H1 (cell line): Measurements from ENCODE around the gene DNER. TPM values are rescaled to one million over a fixed set of nuclear protein-coding genes. Genes with fewer than 3 reads are reported as not detected.
A peak's percentile ranks its signal among the peaks of the same experiment; 100 is the strongest.

Experiments used
- CTCF ChIA-PET: fragments of 300-600 bp; sonication (Branson Sonifier 250); formaldehyde crosslinking; loops from one replicate; lab custom pipeline; 2021; ENCODE audit not compliant: partially characterized antibody; lab: Charles Lee
- POLR2A ChIA-PET: fragments of 300-600 bp; sonication (Branson Sonifier 250); formaldehyde crosslinking; loops from one replicate; lab custom pipeline; 2021; ENCODE audit warnings: inconsistent platforms; ENCODE audit not compliant: partially characterized antibody; lab: Charles Lee
- DNase-seq, 2 experiments: peaks; one replicate each; pipeline versions ENCODE4 v3.0.0 to v3.0.0-alpha.2; 2010 to 2022; ENCODE audit warnings: low spot score in 2 of 2, low read depth in 1 of 2, mixed read lengths in 1 of 2
- FAIRE-seq: peaks from 2 replicates; lab custom pipeline; 2011; peaks lifted over from hg19 to GRCh38; lab: Jason Lieb, UNC
- H2AFZ ChIP-seq: 2 replicates; pipeline ENCODE4 v1.8.1; 2012; ENCODE audit warnings: low read length, inconsistent platforms
- H2AK5ac ChIP-seq: 2 replicates; pipeline ENCODE4 v1.6.1; 2013; ENCODE audit warnings: low read depth, low read length
- H2BK120ac ChIP-seq: replicated peaks from 2 replicates; pipeline ENCODE3; 2013; ENCODE audit warnings: low read depth, low read length, inconsistent platforms
- H2BK12ac ChIP-seq: 2 replicates; pipeline ENCODE4 v1.6.1; 2013; ENCODE audit warnings: low read depth, low read length
- H2BK15ac ChIP-seq: 2 replicates; pipeline ENCODE4 v1.6.1; 2013; ENCODE audit warnings: low read length
- H2BK20ac ChIP-seq: 2 replicates; pipeline ENCODE4 v1.6.1; 2013; ENCODE audit warnings: low read length
- H2BK5ac ChIP-seq: 2 replicates; pipeline ENCODE4 v1.6.1; 2013; ENCODE audit warnings: low read depth, low read length
- H3K14ac ChIP-seq: 2 replicates; pipeline ENCODE4 v1.6.1; 2013; ENCODE audit warnings: inconsistent platforms; ENCODE audit not compliant: insufficient read length
- H3K18ac ChIP-seq: 2 replicates; pipeline ENCODE4 v1.6.1; 2013; ENCODE audit warnings: low read length; ENCODE audit errors: extremely low read depth
- H3K23ac ChIP-seq: 2 replicates; pipeline ENCODE4 v1.6.1; 2013; ENCODE audit warnings: inconsistent platforms; ENCODE audit not compliant: insufficient read length
- H3K23me2 ChIP-seq: 2 replicates; pipeline ENCODE4 v1.6.1; 2013; ENCODE audit warnings: low read depth, low read length
- H3K27ac ChIP-seq: 2 replicates; pipeline ENCODE4 v1.6.1; 2011; ENCODE audit warnings: low read depth, low read length, inconsistent platforms
- H3K27me3 ChIP-seq, 4 experiments: replicated peaks in 1 of 4; 1 replicate in 1 of 4; 2 replicates in 3 of 4; pipeline versions ENCODE4 v1.6.1 to v1.8.1; 2011 to 2013; ENCODE audit warnings: low read length in 3 of 4, mild to moderate bottlenecking in 3 of 4, inconsistent platforms in 2 of 4, mixed read lengths in 2 of 4, moderate library complexity in 1 of 4; ENCODE audit not compliant: control insufficient read depth in 3 of 4, insufficient read depth in 3 of 4; ENCODE audit errors: extremely low read depth in 1 of 4
- H3K36me3 ChIP-seq, 4 experiments: 2 replicates each; pipeline versions ENCODE4 v1.6.1 to v1.8.1; 2011 to 2013; ENCODE audit warnings: mild to moderate bottlenecking in 4 of 4, low read length in 3 of 4, moderate library complexity in 2 of 4, control low read depth in 1 of 4, inconsistent platforms in 1 of 4; ENCODE audit not compliant: insufficient read depth in 4 of 4, control insufficient read depth in 2 of 4
- H3K4ac ChIP-seq: replicated peaks from 2 replicates; pipeline ENCODE3; 2013; ENCODE audit warnings: low read length, low read depth, mixed read lengths, inconsistent platforms; ENCODE audit not compliant: insufficient read length
- H3K4me1 ChIP-seq, 4 experiments: replicated peaks in 1 of 4; 1 replicate in 1 of 4; 2 replicates in 3 of 4; pipeline versions ENCODE4 v1.6.1 to v1.8.1; 2011 to 2013; ENCODE audit warnings: low read length in 3 of 4, inconsistent platforms in 2 of 4, mixed read lengths in 1 of 4; ENCODE audit not compliant: insufficient read depth in 4 of 4, control insufficient read depth in 3 of 4
- H3K4me2 ChIP-seq, 2 experiments: 2 replicates each; pipeline versions ENCODE4 v1.6.1 to v1.8.1; 2011 to 2013; ENCODE audit warnings: low read depth in 2 of 2, low read length in 2 of 2, control low read depth in 1 of 2, inconsistent platforms in 1 of 2, mild to moderate bottlenecking in 1 of 2; ENCODE audit not compliant: insufficient read depth in 1 of 2
- H3K4me3 ChIP-seq, 4 experiments: fragments of 200-600, 300-600 bp in 1 of 4; sonication (generic), shearing (Covaris generic), sonication (Bioruptor Twin) in 1 of 4; 2 replicates each; pipeline versions ENCODE4 v1.5.1 to v1.8.1; 2011 to 2016; ENCODE audit warnings: low read length in 4 of 4, low read depth in 3 of 4, control low read depth in 2 of 4, inconsistent platforms in 2 of 4, mild to moderate bottlenecking in 2 of 4, mixed read lengths in 1 of 4, moderate library complexity in 1 of 4; ENCODE audit not compliant: insufficient read depth in 2 of 4; ENCODE audit errors: extremely low read depth in 1 of 4
- H3K56ac ChIP-seq: replicated peaks from 2 replicates; pipeline ENCODE3; 2013; ENCODE audit warnings: low read depth, mild to moderate bottlenecking, mixed read lengths, low read length, inconsistent platforms; ENCODE audit not compliant: insufficient read length
- H3K79me1 ChIP-seq: 2 replicates; pipeline ENCODE4 v1.6.1; 2013; ENCODE audit warnings: low read depth, low read length, control low read depth
- H3K79me2 ChIP-seq, 2 experiments: 2 replicates each; pipeline versions ENCODE4 v1.6.1 to v1.8.1; 2012 to 2013; ENCODE audit warnings: low read length in 2 of 2, mild to moderate bottlenecking in 2 of 2, inconsistent platforms in 1 of 2; ENCODE audit not compliant: insufficient read depth in 2 of 2, control insufficient read depth in 1 of 2
- H3K9ac ChIP-seq, 4 experiments: replicated peaks in 1 of 4; 1 replicate in 1 of 4; 2 replicates in 3 of 4; pipeline versions ENCODE4 v1.6.1 to v1.8.1; 2011 to 2013; ENCODE audit warnings: low read depth in 3 of 4, low read length in 3 of 4, control low read depth in 2 of 4, mild to moderate bottlenecking in 2 of 4, moderate library complexity in 2 of 4, inconsistent platforms in 1 of 4; ENCODE audit errors: extremely low read depth in 1 of 4
- H3K9me3 ChIP-seq, 2 experiments: 2 replicates each; pipeline versions ENCODE4 v1.6.1 to v1.8.1; 2012 to 2013; ENCODE audit warnings: mild to moderate bottlenecking in 2 of 2, moderate library complexity in 2 of 2, control low read depth in 1 of 2, inconsistent platforms in 1 of 2, low read depth in 1 of 2, low read length in 1 of 2, mixed read lengths in 1 of 2; ENCODE audit not compliant: insufficient read depth in 2 of 2
- H4K20me1 ChIP-seq, 2 experiments: replicated peaks in 1 of 2; 2 replicates each; pipeline versions ENCODE3 to v1.8.1; 2011 to 2013; ENCODE audit warnings: inconsistent platforms in 2 of 2, low read length in 2 of 2, mild to moderate bottlenecking in 1 of 2; ENCODE audit not compliant: insufficient read depth in 2 of 2, control insufficient read depth in 1 of 2
- H4K5ac ChIP-seq: 2 replicates; pipeline ENCODE4 v1.6.1; 2013; ENCODE audit warnings: low read length, low read depth, mixed read lengths, inconsistent platforms; ENCODE audit not compliant: insufficient read length
- H4K8ac ChIP-seq: 2 replicates; pipeline ENCODE4 v1.8.0; 2013; ENCODE audit warnings: mild to moderate bottlenecking, moderate library complexity, low read length, inconsistent platforms; ENCODE audit not compliant: insufficient read depth; ENCODE audit errors: extremely low read depth
- H4K91ac ChIP-seq: replicated peaks from 2 replicates; pipeline ENCODE3; 2013; ENCODE audit warnings: low read length, mixed read lengths, inconsistent platforms; ENCODE audit not compliant: insufficient read length
- PHF8 ChIP-seq: fragments of 200-600 bp; sonication (generic); conservative IDR thresholded peaks from 2 replicates; pipeline ENCODE4 v1.7.1; 2012; ENCODE audit warnings: low read depth, mild to moderate bottlenecking, inconsistent platforms, low read length, moderate library complexity
- RNF2 ChIP-seq: fragments of 200-900, 300-1000 bp; sonication (generic); IDR thresholded peaks from 2 replicates; pipeline ENCODE4 v1.7.1; 2016; ENCODE audit warnings: borderline replicate concordance, low read depth, mild to moderate bottlenecking, antibody characterized with exemption, low read length; ENCODE audit not compliant: poor library complexity, severe bottlenecking; ENCODE audit errors: missing control alignments
- RXRA ChIP-seq: IDR thresholded peaks from 2 replicates; pipeline ENCODE4 v1.6.1; 2011; ENCODE audit warnings: low read depth, mild to moderate bottlenecking, low read length, moderate library complexity; ENCODE audit not compliant: insufficient read depth
- SIN3A ChIP-seq, 2 experiments: IDR thresholded peaks in 1 of 2; conservative IDR thresholded peaks in 1 of 2; 2 replicates each; pipeline ENCODE4 v1.6.1; 2011 to 2012; ENCODE audit warnings: low read length in 2 of 2, improper control_type of control experiment in 1 of 2, low read depth in 1 of 2, mild to moderate bottlenecking in 1 of 2
- TCF12 ChIP-seq: IDR thresholded peaks from 2 replicates; pipeline ENCODE4 v1.6.1; 2011; ENCODE audit warnings: low read depth, mild to moderate bottlenecking, low read length
- WGBS, 2 experiments: shearing (Covaris generic) in 1 of 2; methylation state at CpG; one replicate each; pipeline versions ENCODE4 v1.1.6 to v1.1.7; 2013 to 2015; ENCODE audit warnings: low lambda C conversion rate in 2 of 2, mixed read lengths in 2 of 2, inconsistent platforms in 1 of 2, low coverage in 1 of 2, missing lambda C conversion rate in 1 of 2; ENCODE audit not compliant: insufficient replicate concordance in 2 of 2, insufficient coverage in 1 of 2, insufficient read length in 1 of 2; ENCODE audit errors: extremely low coverage in 1 of 2, missing lambda C conversion rate in 1 of 2; 5-methylcytosine and 5-hydroxymethylcytosine counted together
- polyA plus RNA-seq, 7 experiments: library from polyadenylated mRNA; depleted of rRNA in 3 of 7; stranded (reverse) in 5 of 7; unstranded in 2 of 7; fragments of >200 nt in 5 of 7; fragments of 200-250 nt in 2 of 7; gene quantifications; 1 replicate in 5 of 7; 2 replicates in 1 of 7; 4 replicates in 1 of 7; pipeline versions ENCODE4 v1.2.1 to v1.2.3, GENCODE V29; 2011 to 2013; ENCODE audit warnings: missing spikeins in 2 of 7, mixed read lengths in 2 of 7
- total RNA-seq: library from RNA; stranded (reverse); fragmentation: NEBNext Ultra II Directional; extraction: Animal tissue kit (Norgen Biotek cat#: 25700); gene quantifications from 2 replicates; pipeline ENCODE4 v1.2.1, GENCODE V29; 2021

DNER gene
- total and polyA plus RNA-seq, 2 of the 8 experiments (the other 6 are each of a cell fraction or from before 2014, with no cell fraction given) = 6.8 to 16.3 TPM

DNA sequence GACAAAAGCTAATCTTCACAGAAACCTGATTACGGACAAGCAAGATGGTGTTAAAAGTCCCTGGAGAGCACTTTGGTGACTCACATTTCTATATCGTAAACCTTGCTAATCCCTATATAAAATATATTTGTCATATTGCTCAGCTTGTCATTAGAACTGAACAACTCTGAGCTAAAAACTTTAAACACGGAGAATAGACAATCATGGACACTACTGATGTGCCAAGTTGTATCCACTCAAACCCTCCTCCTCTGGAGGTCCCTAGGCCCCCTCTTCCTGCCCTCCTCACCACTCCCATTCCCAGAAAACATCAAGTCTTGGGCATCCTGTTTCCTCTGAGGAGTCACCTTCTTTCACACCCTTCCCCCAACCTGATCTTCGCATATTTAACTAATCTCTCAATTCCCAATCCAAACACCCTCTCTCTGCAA is 304.6 kb downstream of the DNER start:
- H2BK5ac ChIP-seq = peak overlapping the region; percentile 53; the same call in 1 of the 2 replicates
- H3K79me1 ChIP-seq = no peaks in the 10 kb centered on the region
- no peak overlapping the region for H2AK5ac ChIP-seq
- H3K23me2 ChIP-seq = no peaks in the 10 kb centered on the region
- no peak overlapping the region for H3K4ac ChIP-seq
- 83 to 100% methylated on average over 1 to 4 of the region's 4 CpGs for WGBS, 2 experiments
- no peak overlapping the region for H3K18ac ChIP-seq
- no peaks in the 10 kb centered on the region; a peak in 1 of 8 replicates for H3K36me3 ChIP-seq
- no peak overlapping the region for H4K91ac ChIP-seq
- CTCF ChIA-PET = interaction anchor here (0.8 kb wide), 1 partner anchor 9 kb away, joined by 3 read pairs; no protein-coding TSS in a partner anchor
- H2BK20ac ChIP-seq = no peak overlapping the region; the same call in 1 of the 2 replicates
- no peak overlapping the region for H2BK15ac ChIP-seq
- no peaks in the 10 kb centered on the region; a peak in 2 of 4 replicates for H3K9me3 ChIP-seq
- H3K23ac ChIP-seq = no peak overlapping the region
- H3K27me3 ChIP-seq = no peaks in the 10 kb centered on the region
- no peak overlapping the region for H4K8ac ChIP-seq
- no peak overlapping the region for H3K14ac ChIP-seq
- peaks cover 2 to 10% (median 6%) of the 10 kb centered on the region in 4 experiments; a peak in 5 of 7 replicates for H3K4me1 ChIP-seq
- H4K20me1 ChIP-seq = no peaks in the 10 kb centered on the region
- no peaks in the 10 kb centered on the region for H3K79me2 ChIP-seq
- POLR2A ChIA-PET = no interaction called here
- no peak overlapping the region for H2BK120ac ChIP-seq
- H3K56ac ChIP-seq = no peak overlapping the region
- H2BK12ac ChIP-seq = peak overlapping the region; percentile 72
- no peak overlapping the region for H3K27ac ChIP-seq
- H4K5ac ChIP-seq = no peak overlapping the region
- H2AFZ ChIP-seq = no peak overlapping the region
- FAIRE-seq = no peak
- no peak overlapping the region for H3K9ac ChIP-seq
- H3K4me2 ChIP-seq = peak overlapping the region; percentile 4 to 13; a peak in 2 of 4 replicates
- DNase-seq = no peak
- no peak overlapping the region for H3K4me3 ChIP-seq
- TF ChIP-seq PHF8 = no peak
- no peak for TF ChIP-seq RXRA
- TF ChIP-seq SIN3A (conservative IDR thresholded peaks at IDR 0.05 in 1 of 2, IDR thresholded peaks at IDR 0.05 in 1 of 2; ENCODE audit: low read depth in 1 of 2, low read length in 2 of 2) = no peak
- TF ChIP-seq RNF2 = no peak
- TF ChIP-seq TCF12 = no peak
